SK-N-SH treated with all-trans-retinoic acid at 6 μM for 48 hours (cell line): ENCODE results near the gene KYAT1.

Experiments used
- ATAC-seq: fragments of 200-7000 bp; cut with Tn5 transposase; 3 replicates; pipeline ENCODE4 v1.9.1; 2020; ENCODE audit warnings: mild to moderate bottlenecking, moderate library complexity
- ARNTL ChIP-seq: fragments of 450-650 bp; formaldehyde crosslinking; IDR thresholded peaks from 2 replicates; pipeline ENCODE4 v1.5.0; 2020; ENCODE audit warnings: low read depth, mild to moderate bottlenecking, moderate library complexity, borderline replicate concordance
- BACH2 ChIP-seq: fragments of 250-450 bp; sonication (Bioruptor Pico); IDR thresholded peaks from 2 replicates; pipeline ENCODE4 v1.9.0; 2021; ENCODE audit warnings: mild to moderate bottlenecking, borderline replicate concordance
- CSDC2 ChIP-seq: fragments of 250-450 bp; sonication (Bioruptor Pico); IDR thresholded peaks from 2 replicates; pipeline ENCODE4 v1.5.0; 2020; ENCODE audit warnings: mild to moderate bottlenecking, moderate library complexity
- ESRRG ChIP-seq: fragments of 250-450 bp; sonication (Bioruptor Pico); IDR thresholded peaks from 2 replicates; pipeline ENCODE4 v1.6.1; 2021; ENCODE audit warnings: mild to moderate bottlenecking
- GLIS3 ChIP-seq: fragments of 250-450 bp; sonication (Bioruptor Pico); IDR thresholded peaks from 2 replicates; pipeline ENCODE4 v1.5.0; 2020; ENCODE audit warnings: mild to moderate bottlenecking, moderate library complexity
- ISL1 ChIP-seq: fragments of 250-450 bp; sonication (Bioruptor Pico); IDR thresholded peaks from 2 replicates; pipeline ENCODE4 v2.1.2; 2022; ENCODE audit warnings: mild to moderate bottlenecking, moderate library complexity
- OSR1 ChIP-seq: fragments of 250-450 bp; sonication (Bioruptor Pico); IDR thresholded peaks from 2 replicates; pipeline ENCODE4 v1.8.0; 2022; ENCODE audit warnings: moderate library complexity, mild to moderate bottlenecking, inconsistent platforms
- PPARA ChIP-seq: fragments of 250-450 bp; sonication (Bioruptor Pico); IDR thresholded peaks from 2 replicates; pipeline ENCODE4 v1.5.0; 2020; ENCODE audit warnings: mild to moderate bottlenecking, borderline replicate concordance
- RARB ChIP-seq: fragments of 250-450 bp; sonication (Bioruptor Pico); IDR thresholded peaks from 2 replicates; pipeline ENCODE4 v1.8.0; 2021; ENCODE audit warnings: mild to moderate bottlenecking, moderate library complexity
- SNAI2 ChIP-seq: fragments of 250-450 bp; sonication (Bioruptor Pico); IDR thresholded peaks from 2 replicates; pipeline ENCODE4 v1.5.0; 2020; ENCODE audit warnings: mild to moderate bottlenecking, moderate library complexity
- TCF4 ChIP-seq: fragments of 250-450 bp; sonication (Bioruptor Pico); IDR thresholded peaks from 2 replicates; pipeline ENCODE4 v1.8.0; 2021; ENCODE audit warnings: mild to moderate bottlenecking, moderate library complexity, borderline replicate concordance
- TOX ChIP-seq: fragments of 250-450 bp; sonication (Bioruptor Pico); IDR thresholded peaks from 2 replicates; pipeline ENCODE4 v1.8.0; 2021; ENCODE audit warnings: mild to moderate bottlenecking, moderate library complexity, borderline replicate concordance
- ZC3H10 ChIP-seq: fragments of 250-450 bp; sonication (Bioruptor Pico); IDR thresholded peaks from 2 replicates; pipeline ENCODE4 v1.5.1; 2021; ENCODE audit warnings: mild to moderate bottlenecking, moderate library complexity
- ZFP3 ChIP-seq: fragments of 250-450 bp; sonication (Bioruptor Pico); IDR thresholded peaks from 2 replicates; pipeline ENCODE4 v1.5.0; 2020; ENCODE audit warnings: mild to moderate bottlenecking, moderate library complexity
- ZNF565 ChIP-seq: fragments of 450-650 bp; formaldehyde crosslinking; conservative IDR thresholded peaks from 2 replicates; pipeline ENCODE4 v1.5.0; 2020; ENCODE audit warnings: low read depth, mild to moderate bottlenecking, moderate library complexity
- ZNF70 ChIP-seq: fragments of 450-650 bp; formaldehyde crosslinking; IDR thresholded peaks from 2 replicates; pipeline ENCODE4 v1.5.0; 2020; ENCODE audit warnings: mild to moderate bottlenecking, moderate library complexity
- ZNF8 ChIP-seq: fragments of 450-650 bp; formaldehyde crosslinking; IDR thresholded peaks from 2 replicates; pipeline ENCODE4 v1.5.0; 2020; ENCODE audit warnings: mild to moderate bottlenecking, moderate library complexity
- TF ChIP-seq, protein P1 (sequence below): fragments of 250-450 bp; sonication (Bioruptor Pico); IDR thresholded peaks from 2 replicates; pipeline ENCODE4 v1.8.0; 2020; ENCODE audit warnings: mild to moderate bottlenecking, moderate library complexity, borderline replicate concordance
- TF ChIP-seq, protein P2 (sequence below): fragments of 250-450 bp; sonication (Bioruptor Pico); IDR thresholded peaks from 2 replicates; pipeline ENCODE4 v1.5.1; 2021; ENCODE audit warnings: mild to moderate bottlenecking, moderate library complexity
- TF ChIP-seq, protein P3 (sequence below): fragments of 250-450 bp; sonication (Bioruptor Pico); IDR thresholded peaks from 2 replicates; pipeline ENCODE4 v1.5.0; 2020; ENCODE audit warnings: mild to moderate bottlenecking, moderate library complexity
- TF ChIP-seq, protein P4 (sequence below): fragments of 250-450 bp; sonication (Bioruptor Pico); IDR thresholded peaks from 2 replicates; pipeline ENCODE4 v1.8.0; 2021; ENCODE audit warnings: low read depth, mild to moderate bottlenecking, moderate library complexity, borderline replicate concordance

The KYAT1 gene

DNA sequence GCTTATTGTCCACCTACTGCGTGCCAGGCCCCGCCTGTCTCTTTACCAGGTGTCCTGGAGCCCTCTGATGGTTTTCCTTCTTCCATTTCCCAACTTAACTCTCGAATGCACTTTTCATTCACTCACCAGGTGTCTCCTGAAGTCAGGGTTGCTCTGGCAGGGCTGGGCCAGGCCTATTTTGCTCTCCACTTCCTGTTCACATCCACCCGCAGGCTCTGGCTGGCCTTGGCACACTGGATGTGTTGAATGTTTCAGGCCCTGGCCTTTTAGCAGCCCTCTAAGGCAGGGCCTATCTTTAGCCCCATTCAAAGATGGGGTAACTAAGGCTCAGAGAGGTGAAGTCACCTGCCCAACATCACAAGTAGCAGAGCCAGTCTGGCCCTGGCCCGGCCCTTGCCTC, 16.6 kb upstream of the KYAT1 start:
- TF ChIP-seq, protein P1, sequence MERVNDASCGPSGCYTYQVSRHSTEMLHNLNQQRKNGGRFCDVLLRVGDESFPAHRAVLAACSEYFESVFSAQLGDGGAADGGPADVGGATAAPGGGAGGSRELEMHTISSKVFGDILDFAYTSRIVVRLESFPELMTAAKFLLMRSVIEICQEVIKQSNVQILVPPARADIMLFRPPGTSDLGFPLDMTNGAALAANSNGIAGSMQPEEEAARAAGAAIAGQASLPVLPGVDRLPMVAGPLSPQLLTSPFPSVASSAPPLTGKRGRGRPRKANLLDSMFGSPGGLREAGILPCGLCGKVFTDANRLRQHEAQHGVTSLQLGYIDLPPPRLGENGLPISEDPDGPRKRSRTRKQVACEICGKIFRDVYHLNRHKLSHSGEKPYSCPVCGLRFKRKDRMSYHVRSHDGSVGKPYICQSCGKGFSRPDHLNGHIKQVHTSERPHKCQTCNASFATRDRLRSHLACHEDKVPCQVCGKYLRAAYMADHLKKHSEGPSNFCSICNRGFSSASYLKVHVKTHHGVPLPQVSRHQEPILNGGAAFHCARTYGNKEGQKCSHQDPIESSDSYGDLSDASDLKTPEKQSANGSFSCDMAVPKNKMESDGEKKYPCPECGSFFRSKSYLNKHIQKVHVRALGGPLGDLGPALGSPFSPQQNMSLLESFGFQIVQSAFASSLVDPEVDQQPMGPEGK = no peak
- no peak for TF ChIP-seq CSDC2 (CRISPR knock-in tag)
- no peak for TF ChIP-seq TCF4 (CRISPR knock-in tag)
- TF ChIP-seq, all 23 proteins: peak for 0
- ATAC-seq = no peak

DNA sequence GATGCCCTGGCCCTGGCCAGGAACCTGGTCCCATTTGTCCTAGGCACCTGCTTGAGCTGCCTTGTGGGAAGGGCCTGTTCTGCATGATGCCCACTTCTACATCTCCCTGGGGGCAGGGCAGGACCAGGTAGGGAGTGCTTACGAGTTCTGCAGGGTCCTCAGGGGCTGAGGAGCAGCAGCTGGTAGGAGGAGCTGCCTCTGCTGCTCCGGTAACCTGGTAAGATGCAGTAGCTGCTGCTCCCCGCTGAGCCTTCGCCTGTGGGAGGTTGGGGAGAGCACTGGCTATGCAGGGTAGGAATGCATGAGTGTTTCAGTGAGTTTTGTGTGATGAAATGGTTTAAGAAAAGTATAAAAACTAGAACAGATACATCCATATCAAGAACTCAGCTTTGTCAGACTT, 13.8 kb upstream of the KYAT1 start:
- TF ChIP-seq TCF4 (CRISPR knock-in tag) (no peak), ZNF8 (no peak), TOX (no peak), PPARA (CRISPR knock-in tag) (no peak)
- TF ChIP-seq, protein P2, sequence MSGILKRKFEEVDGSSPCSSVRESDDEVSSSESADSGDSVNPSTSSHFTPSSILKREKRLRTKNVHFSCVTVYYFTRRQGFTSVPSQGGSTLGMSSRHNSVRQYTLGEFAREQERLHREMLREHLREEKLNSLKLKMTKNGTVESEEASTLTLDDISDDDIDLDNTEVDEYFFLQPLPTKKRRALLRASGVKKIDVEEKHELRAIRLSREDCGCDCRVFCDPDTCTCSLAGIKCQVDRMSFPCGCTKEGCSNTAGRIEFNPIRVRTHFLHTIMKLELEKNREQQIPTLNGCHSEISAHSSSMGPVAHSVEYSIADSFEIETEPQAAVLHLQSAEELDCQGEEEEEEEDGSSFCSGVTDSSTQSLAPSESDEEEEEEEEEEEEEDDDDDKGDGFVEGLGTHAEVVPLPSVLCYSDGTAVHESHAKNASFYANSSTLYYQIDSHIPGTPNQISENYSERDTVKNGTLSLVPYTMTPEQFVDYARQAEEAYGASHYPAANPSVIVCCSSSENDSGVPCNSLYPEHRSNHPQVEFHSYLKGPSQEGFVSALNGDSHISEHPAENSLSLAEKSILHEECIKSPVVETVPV (CRISPR knock-in tag) = no peak

DNA sequence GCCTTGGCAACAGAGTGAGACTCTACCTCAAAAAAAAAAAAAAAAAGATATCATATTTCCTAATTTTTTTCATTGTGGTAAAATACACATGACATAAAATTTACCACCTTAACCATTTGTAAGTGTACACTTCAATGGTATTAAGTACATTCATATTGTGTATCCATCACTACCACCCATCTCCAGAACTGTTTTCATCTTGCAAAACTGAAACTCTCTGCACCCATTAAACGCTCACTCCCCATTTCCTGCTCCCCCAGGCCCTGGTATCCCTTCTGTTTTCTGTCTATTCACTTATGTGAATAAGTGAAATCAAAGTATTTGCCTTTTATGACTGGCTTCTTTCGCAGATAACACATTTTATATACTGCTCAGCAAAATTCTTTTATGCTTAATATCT, 13.0 kb upstream of the KYAT1 start:
- ATAC-seq = no peak
- TF ChIP-seq ISL1 (CRISPR knock-in tag) (no peak), ZNF8 (no peak), OSR1 (CRISPR knock-in tag) (no peak), ARNTL (CRISPR knock-in tag) (no peak), BACH2 (CRISPR knock-in tag) (no peak), RARB (CRISPR knock-in tag) (no peak), ZNF70 (no peak), GLIS3 (CRISPR knock-in tag) (no peak), ZFP3 (no peak)
- TF ChIP-seq, protein P2 (CRISPR knock-in tag) = no peak
- TF ChIP-seq, protein P3, sequence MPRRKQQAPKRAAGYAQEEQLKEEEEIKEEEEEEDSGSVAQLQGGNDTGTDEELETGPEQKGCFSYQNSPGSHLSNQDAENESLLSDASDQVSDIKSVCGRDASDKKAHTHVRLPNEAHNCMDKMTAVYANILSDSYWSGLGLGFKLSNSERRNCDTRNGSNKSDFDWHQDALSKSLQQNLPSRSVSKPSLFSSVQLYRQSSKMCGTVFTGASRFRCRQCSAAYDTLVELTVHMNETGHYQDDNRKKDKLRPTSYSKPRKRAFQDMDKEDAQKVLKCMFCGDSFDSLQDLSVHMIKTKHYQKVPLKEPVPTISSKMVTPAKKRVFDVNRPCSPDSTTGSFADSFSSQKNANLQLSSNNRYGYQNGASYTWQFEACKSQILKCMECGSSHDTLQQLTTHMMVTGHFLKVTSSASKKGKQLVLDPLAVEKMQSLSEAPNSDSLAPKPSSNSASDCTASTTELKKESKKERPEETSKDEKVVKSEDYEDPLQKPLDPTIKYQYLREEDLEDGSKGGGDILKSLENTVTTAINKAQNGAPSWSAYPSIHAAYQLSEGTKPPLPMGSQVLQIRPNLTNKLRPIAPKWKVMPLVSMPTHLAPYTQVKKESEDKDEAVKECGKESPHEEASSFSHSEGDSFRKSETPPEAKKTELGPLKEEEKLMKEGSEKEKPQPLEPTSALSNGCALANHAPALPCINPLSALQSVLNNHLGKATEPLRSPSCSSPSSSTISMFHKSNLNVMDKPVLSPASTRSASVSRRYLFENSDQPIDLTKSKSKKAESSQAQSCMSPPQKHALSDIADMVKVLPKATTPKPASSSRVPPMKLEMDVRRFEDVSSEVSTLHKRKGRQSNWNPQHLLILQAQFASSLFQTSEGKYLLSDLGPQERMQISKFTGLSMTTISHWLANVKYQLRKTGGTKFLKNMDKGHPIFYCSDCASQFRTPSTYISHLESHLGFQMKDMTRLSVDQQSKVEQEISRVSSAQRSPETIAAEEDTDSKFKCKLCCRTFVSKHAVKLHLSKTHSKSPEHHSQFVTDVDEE (CRISPR knock-in tag) = no peak

More for the DNA sequence above, 13.8 kb upstream of the KYAT1 start:
- no peak for ATAC-seq

DNA sequence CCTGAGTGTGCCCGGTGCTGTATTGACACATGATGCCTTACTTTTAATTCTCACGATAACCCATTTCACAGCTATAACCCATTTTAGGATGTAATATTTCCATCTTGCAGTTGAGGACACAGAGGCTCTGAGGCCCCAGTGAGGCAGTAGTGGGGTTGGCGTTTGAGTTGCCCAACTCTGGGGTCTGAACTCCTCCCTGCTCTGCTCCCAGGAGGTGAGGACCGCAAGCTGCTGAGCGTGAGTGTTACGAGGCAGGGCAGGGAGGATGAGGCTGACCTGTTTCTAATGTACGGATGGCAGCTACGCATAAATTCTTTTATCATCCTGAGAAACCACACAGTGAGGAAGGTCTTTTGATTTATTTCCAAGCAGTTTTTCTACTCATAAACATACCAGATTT, 11.6 kb upstream of the KYAT1 start:
- no peak for ATAC-seq
- TF ChIP-seq ZNF565 (CRISPR knock-in tag) (no peak), OSR1 (CRISPR knock-in tag) (no peak), ZNF70 (no peak), BACH2 (CRISPR knock-in tag) (no peak), SNAI2 (no peak), ESRRG (CRISPR knock-in tag) (no peak), ZC3H10 (no peak), ZFP3 (no peak)
- TF ChIP-seq, protein P3 (CRISPR knock-in tag) = no peak
- TF ChIP-seq, protein P4, sequence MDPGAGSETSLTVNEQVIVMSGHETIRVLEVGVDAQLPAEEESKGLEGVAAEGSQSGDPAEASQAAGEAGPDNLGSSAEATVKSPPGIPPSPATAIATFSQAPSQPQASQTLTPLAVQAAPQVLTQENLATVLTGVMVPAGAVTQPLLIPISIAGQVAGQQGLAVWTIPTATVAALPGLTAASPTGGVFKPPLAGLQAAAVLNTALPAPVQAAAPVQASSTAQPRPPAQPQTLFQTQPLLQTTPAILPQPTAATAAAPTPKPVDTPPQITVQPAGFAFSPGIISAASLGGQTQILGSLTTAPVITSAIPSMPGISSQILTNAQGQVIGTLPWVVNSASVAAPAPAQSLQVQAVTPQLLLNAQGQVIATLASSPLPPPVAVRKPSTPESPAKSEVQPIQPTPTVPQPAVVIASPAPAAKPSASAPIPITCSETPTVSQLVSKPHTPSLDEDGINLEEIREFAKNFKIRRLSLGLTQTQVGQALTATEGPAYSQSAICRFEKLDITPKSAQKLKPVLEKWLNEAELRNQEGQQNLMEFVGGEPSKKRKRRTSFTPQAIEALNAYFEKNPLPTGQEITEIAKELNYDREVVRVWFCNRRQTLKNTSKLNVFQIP (CRISPR knock-in tag) = no peak
